Ovary (tissue), 3 donors: Measurements from ENCODE around the gene IRF4.

Experiments used
- CTCF ChIP-seq, 3 donors: fragments of 450-650 bp in 2 of 3; fragments of 200-600 bp in 1 of 3; IDR thresholded peaks; one replicate each; pipeline versions ENCODE4 v1.5.1 to v1.8.0; 2016 to 2022; ENCODE audit warnings: antibody characterized with exemption in 3 of 3, mild to moderate bottlenecking in 1 of 3
- POLR2A ChIP-seq: fragments of 450-650 bp; IDR thresholded peaks from one replicate; pipeline ENCODE4 v1.6.1; 2017; ENCODE audit warnings: antibody characterized with exemption, mild to moderate bottlenecking, moderate library complexity
- donor health status: DM: no; HTN: no; CAD: no.

GRCh38 chr6:431986-432385 lies 40.4 kb downstream of the IRF4 start:
- TF ChIP-seq CTCF (IDR thresholded peaks at IDR 0.05) (no peak), POLR2A (no peak)
